RPMI8226 (cell line): Measurements from ENCODE around the gene NDUFAF5.

Experiments
- DNase-seq: peaks from one replicate; pipeline ENCODE4 v3.0.0-alpha.2; 2015

NDUFAF5 gene

DNA sequence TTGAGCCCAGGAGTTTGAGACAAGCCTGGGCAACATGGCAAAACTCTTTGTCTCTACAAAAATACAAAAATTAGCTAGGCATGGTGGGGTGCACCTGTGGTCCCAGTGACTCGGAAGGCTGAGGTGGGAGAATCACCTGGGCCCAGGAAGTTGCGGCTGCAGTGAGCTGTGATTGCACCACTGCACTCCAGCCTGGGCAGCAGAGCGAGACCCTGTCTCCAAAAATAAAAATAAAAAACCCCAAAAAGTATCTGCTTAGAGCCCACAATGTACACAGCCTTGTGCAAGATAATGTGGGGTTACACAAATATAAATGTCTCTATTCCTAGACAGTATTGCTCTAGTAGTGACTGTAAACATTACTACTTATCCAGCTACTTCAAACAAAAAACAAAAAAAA is 6.0 kb upstream of the NDUFAF5 start:
- DNase-seq = no peak

DNA sequence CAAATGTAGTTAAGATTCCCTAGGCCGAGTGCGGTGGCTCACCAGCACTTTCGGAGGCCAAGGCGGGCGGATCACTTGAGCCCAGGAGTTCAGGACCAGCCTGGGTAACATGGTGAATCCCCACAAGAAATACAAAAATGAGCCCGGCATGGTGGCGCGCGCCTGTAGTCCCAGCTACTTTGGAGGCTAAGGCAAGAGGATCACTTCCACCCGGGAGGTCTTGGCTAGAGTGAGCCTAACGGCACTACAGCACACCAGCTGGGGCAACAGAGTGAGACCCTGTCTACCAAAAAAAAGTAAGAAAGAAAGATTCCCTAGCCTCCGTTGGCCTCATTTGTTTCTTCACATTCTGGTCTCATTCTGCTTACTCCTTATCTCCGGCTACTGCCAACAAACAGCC is 1.3 kb upstream of the NDUFAF5 start:
- DNase-seq = no peak

DNA sequence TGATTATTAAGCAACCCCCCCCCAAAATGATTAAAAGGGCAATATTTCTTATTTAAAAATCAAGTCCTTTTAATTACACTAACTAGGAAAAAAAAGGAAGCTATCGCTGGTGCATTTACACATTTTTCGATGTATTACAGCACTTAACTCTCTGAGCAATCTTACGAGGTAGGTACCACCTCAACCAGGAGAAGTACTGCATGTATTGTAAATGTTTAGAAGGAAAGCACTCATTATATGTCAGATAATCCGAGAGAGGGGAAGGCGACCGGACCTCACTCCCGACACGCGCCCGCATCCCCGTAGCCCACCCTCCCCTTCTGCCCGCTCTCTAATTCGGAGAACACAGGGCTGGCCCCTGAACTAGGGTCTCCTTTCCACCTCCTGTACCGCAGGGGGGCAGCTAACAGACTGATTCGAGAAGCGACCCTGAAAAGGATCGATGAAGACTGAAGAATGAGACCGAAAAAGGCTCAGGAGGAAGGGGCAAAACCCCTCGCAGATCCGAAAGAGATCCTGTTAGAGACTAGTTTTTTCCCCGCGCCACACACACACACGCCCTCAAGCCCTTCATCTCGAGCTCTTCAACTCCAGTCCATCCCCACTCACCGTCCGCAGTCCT is 446 bp upstream of the NDUFAF5 start:
- DNase-seq = no peak

DNA sequence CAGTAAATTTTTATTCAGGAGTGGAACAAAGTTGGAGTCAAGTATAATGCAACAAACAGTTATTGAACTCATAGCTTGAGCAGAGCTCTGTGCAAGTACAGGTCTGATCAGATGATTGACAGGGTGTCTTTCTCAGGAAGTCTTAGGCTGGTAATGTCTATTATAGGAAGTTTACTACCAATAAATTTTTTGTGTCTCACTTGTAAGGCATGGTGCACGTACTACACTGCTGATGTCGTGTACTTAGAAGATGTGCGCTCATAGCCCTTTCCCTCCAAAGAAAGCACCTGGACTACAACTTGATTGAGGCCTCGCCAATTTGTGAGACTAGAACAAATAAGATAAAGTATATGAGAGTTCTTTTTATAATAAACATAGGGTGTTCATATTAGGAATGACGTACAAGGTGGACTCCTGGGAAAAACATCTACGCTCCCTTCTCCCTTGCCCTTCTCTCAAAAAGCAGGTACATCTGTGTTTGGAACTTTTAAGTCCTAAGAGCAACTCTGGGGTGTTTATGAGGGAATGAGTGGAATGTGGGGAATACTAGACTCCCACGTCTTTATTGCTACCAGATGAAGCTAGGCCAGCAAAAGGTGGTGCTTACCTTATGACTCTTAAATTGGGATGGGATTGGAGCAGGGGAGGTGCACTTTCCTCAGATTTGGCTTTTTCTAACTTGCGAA is 1.5 kb downstream of the NDUFAF5 start:
- peak; percentile 11 for DNase-seq

DNA sequence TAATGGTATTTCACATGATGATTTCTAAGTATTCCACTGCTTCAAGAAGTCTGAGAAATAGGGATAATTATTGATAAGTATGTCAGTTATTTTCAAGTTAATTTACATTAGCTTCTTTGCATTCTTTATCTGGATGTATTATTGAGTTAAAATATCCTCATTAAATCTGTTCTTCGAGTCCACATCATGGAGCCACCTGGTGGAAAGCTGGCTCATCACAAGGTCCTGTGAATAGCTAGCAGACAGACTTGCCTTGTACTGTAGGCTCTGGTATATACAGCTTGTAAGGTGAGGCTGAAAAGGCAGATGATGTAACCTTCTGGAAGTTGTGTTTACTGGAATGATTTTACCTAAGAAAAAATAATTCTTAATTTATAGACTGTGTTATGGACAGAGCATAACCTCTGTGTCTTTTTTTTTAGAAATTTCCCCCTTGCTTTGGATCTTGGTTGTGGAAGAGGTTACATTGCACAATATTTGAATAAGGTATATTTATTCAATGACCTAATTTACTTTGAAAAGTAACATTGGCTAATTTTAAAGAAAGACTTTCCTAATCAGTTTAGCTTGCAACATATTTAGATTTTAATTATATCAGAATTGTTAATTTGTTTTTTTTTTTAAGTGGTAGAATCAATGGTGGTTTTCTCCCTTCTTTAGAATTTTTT is 3.5 kb downstream of the NDUFAF5 start:
- DNase-seq = peak; percentile 64

DNA sequence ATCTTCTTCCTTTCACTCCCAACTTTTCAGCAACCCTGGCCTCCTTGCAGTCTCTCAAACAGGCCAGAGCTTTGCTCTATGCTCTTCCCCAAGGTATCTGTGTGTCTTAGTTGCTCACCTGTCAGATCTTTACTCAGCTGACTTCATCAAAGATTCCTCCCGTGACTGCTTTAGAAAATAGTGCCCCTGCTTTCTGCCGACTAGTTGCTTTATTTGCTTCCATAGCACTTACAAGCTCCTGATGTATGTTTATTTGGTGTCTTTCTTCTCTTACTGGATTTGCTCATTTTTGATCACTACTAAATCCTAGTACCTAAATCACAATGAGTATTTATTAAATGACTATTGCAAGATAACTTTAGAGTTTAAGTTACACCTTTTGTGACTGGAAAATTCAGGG is 5.9 kb downstream of the NDUFAF5 start:
- no peak for DNase-seq

DNA sequence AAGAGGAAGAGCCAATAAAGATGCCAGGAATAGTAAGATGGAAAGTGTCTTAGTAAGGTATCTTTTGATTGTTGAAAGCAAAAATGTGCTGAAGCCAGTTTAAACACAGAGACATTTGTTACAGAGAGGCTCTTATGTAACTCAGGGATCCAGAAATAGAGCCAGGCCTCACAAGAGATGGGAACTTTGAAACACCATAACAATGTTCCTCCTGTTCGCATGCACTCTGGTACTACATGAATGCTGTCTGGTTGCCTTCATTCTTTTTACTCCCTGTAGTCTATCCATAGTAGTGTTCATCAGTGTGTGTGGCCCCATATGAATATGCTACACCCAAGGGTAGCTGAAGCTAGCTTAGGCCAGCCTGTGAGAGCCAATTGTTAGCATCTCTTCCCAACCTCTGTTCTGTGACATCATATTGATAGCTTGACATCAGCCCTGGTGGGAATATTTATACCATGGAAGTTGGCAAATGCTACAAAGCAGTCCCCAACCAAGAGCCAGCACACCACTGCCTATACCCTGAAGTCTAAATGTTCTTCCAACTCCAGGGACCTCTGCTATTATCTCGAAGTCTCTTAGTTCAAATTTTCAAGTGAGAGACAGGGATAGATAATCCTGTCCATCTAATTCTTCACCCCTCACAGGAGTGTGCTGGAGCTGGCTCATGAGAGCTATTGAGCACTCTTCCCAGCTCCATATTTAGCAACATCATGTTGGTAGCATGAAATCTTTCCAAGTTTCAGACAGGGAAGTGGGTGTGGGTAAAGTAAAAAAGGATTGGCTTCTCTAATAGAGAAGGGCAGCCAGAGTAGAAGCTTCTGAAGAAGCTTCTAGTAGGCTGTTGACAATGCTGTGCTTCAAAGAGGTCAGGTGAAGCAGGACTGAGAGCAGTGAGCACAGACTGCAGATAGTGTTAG is 7.0 kb downstream of the NDUFAF5 start:
- no peak for DNase-seq

DNA sequence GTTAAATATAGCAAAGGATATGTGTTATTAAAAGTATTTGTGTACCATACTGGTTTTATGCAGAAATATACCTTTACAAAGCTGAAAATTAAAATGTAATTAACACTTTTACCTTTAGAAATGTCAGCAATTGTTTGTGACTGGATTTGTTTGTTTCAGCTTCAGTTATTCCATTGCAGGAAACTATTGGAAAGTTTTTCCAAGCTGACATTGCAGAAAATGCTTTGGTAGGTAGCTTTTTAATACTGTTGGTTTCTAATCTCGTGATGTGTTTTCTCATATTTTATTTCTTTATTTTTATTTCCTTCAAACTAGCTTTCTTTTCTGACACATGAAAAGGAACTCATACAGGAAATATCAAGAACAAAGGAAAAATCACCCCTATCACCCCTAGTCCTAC is 8.2 kb downstream of the NDUFAF5 start:
- no peak for DNase-seq

DNA sequence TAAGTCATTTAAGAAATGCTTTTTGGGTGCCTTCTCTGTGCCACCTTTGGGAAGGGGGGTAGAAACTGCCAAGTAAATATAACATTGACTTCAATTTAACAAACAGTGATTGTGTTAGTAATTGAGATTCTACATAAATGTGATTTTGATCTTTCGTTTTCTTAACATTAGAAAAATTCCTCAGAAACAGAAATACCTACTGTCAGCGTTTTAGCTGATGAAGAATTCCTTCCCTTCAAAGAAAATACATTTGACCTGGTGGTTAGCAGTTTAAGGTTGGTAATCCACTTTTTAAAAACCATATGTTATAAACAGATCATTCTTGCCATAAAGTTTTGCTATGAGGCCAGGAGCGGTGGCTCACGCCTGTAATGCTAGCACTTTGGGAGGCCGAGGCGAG is 9.8 kb downstream of the NDUFAF5 start:
- DNase-seq = no peak

DNA sequence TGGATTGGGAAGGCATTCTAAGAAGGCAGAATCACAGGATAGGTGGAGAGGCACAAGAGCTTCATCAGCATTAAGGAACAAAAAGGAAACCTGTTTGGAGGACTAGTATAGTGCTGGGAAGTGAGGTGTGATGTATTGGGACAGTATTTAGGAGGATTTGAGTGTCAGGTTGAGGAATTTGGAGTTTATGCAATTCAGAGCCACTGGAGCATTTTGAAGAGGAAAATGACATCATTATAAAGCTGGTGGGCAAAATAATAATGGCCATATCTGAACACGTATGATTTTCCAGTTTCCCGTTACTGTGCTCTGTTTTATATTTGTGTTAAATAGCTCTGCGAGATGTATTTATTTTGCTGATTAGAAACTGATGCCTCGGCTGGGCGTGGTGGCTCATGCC is 14.2 kb downstream of the NDUFAF5 start:
- no peak for DNase-seq

DNA sequence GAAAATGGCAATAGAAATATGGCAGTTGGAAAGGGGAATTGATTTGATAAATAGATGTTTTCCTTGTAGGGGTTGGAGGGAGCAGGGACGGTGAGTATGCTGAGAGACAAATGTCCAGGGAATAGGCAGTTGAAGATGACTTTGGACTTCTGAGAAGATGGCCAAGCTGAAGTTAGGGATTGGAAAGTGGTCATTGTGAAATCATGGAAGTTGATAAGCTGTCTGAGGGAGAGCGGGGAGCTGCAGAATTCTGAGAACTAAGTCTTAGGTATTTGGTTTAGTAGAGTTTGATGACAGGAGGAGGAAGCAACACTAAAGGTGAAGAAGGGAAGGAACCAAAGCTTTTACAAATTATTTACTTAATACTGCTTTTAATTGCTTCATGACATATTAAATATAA is 15.1 kb downstream of the NDUFAF5 start:
- no peak for DNase-seq

DNA sequence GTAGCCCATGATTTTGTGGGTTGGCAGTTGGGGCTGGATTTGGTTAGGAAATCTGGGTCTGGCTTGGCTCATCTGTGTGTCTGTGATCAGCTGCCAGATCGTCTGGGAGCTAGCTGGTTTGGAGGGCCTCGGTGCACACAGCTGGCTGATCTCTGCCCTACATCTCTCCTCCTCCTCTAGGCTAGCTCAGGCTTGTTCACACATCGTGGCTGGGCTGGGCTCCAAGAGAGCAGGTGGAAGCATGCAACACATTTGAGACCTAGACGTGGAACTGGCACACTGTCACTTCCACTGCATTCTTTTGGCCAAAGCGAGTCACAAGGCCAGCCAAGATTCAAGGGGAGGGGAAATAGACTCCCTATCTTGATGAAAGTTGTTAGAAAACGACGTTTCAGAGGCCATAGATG is 15.9 kb downstream of the NDUFAF5 start:
- DNase-seq = peak; percentile 44

DNA sequence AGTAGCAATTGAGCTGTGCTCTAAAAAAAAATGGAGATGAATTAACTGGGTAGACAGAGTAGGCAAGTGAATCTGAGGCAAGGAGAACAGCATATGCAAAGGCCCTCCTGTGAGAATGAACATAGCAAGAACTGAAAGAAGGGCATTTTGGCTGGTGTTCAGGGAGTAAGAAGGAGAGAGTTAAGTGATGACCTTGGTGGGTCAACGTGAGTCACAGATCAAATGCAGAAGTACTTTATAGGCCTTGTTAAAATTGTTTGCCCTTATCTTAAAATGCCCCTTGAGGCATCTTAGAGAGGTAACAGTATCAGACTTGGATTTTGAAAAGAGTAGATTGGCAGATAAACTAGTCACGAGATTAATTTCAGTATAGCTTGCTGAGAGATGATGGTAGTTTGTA is 24.5 kb downstream of the NDUFAF5 start:
- DNase-seq = no peak

DNA sequence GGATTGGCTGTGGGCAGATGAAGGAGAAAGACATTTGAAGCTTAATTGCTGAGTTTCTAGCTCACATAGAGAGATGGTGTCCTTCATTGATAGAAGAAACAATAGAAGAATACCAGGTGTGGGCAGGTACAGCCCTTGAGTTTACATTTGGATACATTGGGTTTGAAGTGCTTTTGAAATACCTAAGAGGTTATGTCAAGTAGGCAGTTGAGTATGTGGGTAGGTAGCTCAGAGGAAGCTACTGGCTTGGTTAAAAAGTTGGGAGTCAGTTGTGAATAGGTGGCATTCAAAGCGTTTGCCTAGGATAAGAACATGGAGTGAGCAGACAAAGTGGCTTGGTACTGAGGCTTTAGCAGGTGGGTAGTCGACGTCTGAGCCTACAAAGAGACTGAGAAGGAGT is 25.0 kb downstream of the NDUFAF5 start:
- no peak for DNase-seq

DNA sequence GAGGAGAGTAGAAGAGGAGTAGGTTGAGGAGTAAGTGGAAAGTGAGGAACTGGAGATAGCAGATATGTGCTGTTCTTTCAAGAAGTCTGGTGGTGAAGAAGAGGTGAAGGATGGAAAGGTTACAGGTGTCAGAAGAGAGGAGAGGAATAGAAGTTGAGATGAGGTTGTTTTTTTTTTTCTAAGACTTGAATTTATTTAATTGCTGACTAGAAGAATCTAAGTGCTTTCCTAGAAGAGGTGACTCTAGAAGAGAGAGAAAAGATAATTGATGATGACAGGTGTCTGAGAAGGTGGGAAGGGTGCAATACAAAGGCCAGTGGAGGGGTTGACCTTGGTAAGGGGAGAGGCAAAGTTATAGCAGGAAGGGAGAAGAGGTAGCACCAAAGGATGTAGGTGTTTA is 25.6 kb downstream of the NDUFAF5 start:
- no peak for DNase-seq

DNA sequence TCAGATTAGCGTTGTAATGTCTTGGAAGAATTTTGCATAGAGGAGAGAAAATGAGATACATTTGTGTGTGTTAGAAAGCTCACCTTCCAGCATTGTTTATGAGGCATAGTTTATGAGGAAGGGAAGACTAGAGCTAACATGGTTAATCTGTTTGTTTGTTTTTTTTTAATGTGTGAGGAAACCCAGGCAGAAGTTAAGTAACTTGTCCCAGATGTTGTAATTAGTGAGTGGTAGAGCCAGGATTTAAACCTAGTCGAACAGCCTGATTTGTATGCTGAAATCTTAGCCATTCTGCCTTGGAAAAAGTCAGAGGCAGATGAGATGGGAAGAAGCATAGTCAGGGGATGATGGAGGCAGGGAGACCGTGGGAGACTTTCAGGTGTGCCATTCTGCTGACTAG is 29.1 kb downstream of the NDUFAF5 start:
- no peak for DNase-seq

DNA sequence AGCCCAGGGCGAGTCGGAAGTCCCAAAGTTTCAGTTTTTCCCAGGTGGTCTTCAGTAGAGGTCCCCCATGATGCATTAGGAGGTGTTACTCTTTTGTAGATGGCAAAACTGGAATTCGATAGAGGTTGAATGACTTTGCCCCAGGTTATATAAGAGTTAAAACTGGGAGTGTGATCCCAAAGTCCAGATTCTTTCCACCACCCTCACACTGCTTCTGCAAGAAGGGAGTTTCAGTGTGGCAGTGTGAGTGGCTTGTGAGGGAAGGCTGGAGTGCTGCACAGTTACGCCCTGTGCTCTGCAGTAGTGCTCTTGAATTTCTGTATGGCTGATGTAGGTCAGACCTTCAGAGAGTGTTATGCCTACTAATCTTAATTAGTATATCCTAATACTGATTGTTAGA is 29.8 kb downstream of the NDUFAF5 start:
- no peak for DNase-seq

DNA sequence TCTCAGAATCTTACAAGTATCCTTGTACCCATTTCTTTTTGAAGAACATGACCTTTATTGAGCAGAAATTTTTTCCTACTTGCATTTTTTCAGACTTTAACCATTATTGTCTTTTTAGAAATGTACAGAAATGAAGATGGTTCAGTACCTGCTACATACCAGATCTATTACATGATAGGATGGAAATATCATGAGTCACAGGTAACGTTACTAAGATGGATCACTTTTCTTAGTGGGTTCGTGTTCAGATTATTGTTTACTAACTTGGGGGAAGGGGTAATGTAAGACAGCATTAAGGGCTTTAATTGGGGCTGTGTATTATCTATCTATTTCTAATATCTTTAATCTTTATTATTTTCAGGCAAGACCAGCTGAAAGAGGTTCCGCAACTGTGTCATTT is 31.9 kb downstream of the NDUFAF5 start:
- no peak for DNase-seq

DNA sequence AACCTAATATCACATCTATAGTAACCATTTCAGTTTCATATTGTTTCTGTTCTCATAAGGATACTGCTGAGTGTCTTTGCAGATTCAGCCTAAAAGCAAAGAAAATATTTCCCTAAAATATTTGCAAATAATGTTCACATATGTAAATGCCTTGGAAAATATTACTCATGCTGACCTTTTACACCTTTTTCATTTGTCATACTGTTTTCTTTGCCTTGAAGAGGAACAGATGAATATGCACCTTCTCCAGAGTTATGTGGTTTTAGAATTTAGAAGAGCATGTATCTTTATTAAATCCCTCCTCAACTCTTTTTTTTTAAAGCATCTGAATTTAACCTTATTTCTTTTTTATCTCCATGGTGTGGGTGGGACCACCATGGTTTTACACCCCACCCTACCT is 32.5 kb downstream of the NDUFAF5 start:
- no peak for DNase-seq

DNA sequence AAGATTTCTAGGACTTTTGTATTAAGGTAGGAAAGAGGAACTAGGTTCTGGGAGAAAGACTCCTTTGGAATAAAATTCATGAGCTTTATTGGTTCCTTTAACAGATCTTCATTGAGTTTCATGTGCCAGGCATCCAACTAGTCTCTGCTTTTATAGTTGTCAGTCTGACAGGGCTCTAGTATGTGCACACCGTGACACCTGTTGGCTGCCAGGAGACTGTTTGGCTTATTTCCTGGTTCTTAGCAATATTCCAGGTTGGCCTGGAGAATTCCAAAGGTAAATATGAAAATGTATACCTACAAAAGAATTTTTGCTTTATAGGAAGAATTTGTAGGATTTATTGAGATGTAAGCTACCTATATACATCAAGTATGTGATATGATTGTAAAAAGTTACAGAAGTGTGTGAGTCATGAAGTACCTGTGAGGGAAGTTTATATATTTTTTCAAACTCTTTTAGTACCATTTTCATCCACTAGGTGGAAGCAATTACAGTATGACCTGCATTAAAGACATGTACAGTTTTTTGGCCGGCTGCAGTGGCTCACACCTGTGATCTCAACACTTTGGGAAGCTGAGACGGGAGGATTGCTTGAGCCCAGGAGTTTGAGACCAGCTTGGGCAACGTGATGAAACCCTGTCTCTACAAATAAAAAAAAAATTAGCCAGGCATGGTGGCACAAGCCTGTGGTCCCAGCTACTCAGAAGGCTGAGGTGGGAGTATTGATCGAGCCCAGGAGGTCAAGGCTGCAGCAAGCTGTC is 35.2 kb downstream of the NDUFAF5 start:
- peak; percentile 65 for DNase-seq

DNA sequence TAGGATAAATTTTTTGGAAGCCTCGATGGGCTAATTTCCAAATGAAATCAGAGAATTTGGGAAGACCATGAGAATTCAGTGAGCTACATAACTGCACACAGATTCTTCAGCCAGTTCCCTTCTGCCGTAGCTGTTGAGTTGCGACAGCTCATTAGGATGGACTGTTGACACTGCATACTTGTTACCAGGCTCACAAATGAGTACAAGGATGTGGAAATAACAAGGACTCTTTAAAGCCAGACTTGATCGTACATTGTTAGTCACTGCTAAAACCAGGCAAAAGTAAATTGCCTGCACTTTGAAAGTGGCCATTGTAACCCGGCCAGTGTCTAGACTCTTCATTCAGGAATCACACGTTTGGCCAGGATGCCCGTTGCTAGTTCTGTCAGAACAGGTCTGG is 37.0 kb downstream of the NDUFAF5 start:
- DNase-seq = no peak

DNA sequence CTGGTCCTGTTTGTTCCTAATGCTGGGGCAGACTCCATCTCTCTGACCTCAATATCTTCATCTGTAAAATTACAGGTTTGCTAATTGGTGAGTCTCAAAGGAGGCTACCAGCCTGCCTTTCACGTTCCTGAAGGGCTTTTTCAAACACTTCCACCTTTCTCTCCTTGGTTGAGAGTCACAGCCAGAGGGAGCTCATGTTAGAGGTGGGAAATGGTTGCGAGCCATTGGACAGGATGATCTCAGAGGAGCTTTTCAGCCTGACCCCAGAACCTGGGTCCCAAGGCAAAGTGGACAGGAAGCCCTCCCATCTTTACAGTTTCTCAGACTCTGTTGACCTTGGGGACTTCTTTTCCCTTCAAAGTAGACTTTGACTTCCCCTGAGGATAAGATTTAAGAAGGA is 37.6 kb downstream of the NDUFAF5 start:
- no peak for DNase-seq

DNA sequence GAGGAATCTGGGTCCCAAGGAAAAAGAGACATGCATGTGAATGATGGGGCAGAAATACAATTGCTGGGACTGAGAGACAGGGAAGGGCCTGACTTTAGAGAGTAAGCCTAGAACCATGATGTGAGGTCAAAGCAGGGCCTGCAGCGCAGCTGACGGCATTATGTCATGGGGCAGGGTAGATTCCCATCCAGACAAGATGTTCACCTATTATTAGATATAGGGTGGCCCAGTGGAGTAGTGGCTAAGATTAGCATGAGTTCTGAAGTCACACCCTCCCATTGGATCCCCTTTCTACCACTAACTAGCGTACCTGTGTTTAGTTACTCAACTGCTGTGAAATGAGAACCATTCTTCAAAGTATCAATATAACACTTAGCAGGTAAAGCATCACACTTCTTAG is 39.6 kb downstream of the NDUFAF5 start:
- DNase-seq = no peak
